ENCODE results near the gene EIF1AX. TPM values are rescaled to one million over a fixed set of nuclear protein-coding genes. Genes with fewer than 3 reads are reported as not detected.

Gene EIF1AX, protein sequence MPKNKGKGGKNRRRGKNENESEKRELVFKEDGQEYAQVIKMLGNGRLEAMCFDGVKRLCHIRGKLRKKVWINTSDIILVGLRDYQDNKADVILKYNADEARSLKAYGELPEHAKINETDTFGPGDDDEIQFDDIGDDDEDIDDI
- total RNA-seq (10 to 100 TPM; 38.8 to 75.7 (median 57.6) TPM), polyA plus RNA-seq (10 to 100 TPM; 34.0 to 48.6 (median 37.2) TPM)

GRCh38 chrX:20141281-20142220 lies at the start of gene EIF1AX:
Gene EIF1AX (minus strand): TSS chrX:20141838. CDS start chrX:20141640, 198 bp downstream.
- peak; percentile 96 to 99 (median 98) for TF ChIP-seq POLR2AphosphoS5 (IDR thresholded peaks at IDR 0.05)
- TF ChIP-seq EP300 (IDR thresholded peaks at IDR 0.05): peak in 1 of 4 donors; percentile 24
- TF ChIP-seq, protein P1, sequence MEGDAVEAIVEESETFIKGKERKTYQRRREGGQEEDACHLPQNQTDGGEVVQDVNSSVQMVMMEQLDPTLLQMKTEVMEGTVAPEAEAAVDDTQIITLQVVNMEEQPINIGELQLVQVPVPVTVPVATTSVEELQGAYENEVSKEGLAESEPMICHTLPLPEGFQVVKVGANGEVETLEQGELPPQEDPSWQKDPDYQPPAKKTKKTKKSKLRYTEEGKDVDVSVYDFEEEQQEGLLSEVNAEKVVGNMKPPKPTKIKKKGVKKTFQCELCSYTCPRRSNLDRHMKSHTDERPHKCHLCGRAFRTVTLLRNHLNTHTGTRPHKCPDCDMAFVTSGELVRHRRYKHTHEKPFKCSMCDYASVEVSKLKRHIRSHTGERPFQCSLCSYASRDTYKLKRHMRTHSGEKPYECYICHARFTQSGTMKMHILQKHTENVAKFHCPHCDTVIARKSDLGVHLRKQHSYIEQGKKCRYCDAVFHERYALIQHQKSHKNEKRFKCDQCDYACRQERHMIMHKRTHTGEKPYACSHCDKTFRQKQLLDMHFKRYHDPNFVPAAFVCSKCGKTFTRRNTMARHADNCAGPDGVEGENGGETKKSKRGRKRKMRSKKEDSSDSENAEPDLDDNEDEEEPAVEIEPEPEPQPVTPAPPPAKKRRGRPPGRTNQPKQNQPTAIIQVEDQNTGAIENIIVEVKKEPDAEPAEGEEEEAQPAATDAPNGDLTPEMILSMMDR (IDR thresholded peaks at IDR 0.05): no peak
- peak; percentile 81 to 91 for TF ChIP-seq POLR2A (IDR thresholded peaks at IDR 0.05)
- 3 to 4% methylated on average over 81 to 82 of the region's 82 CpGs for WGBS, 2 donors
- Histone ChIP-seq H3K27ac (peak within 1 kb of the TSS; percentile 90 to 94 (median 92)), H3K27me3 (no peaks in the 10 kb centered on the region), H3K9me3 (no peaks in the 10 kb centered on the region), H3K36me3 (peaks cover 0 to 9% (median 2%) of the 10 kb centered on the region in 4 donors), H3K4me1 (peaks cover 0 to 35% (median 9%) of the 10 kb centered on the region in 4 donors), H3K4me3 (peak within 1 kb of the TSS; percentile 69 to 81 (median 76))
- intact Hi-C loops (cut with DNase I): loop anchor here (5.0 kb wide), 1 partner anchor 126 kb away; the partner anchor contains the start of gene RPS6KA3
- DNase-seq: peak; percentile 100

GRCh38 chrX:20189171-20189570 lies 47.5 kb upstream of the EIF1AX start:
- no peak for DNase-seq
- no peaks in the 10 kb centered on the region for H3K9me3 ChIP-seq
- no peaks in the 10 kb centered on the region for H3K27me3 ChIP-seq
- intact Hi-C loops (cut with DNase I): no loop called here
- H3K27ac ChIP-seq: no peak overlapping the region
- no peaks in the 10 kb centered on the region for H3K4me1 ChIP-seq
- H3K36me3 ChIP-seq: peaks cover 0 to 22% (median 0%) of the 10 kb centered on the region in 4 donors
- TF ChIP-seq, protein P1 (IDR thresholded peaks at IDR 0.05): no peak
- no peak for TF ChIP-seq POLR2A (IDR thresholded peaks at IDR 0.05)
- TF ChIP-seq POLR2AphosphoS5 (IDR thresholded peaks at IDR 0.05): no peak
- TF ChIP-seq EP300 (IDR thresholded peaks at IDR 0.05): no peak
- H3K4me3 ChIP-seq: no peak overlapping the region

DNA sequence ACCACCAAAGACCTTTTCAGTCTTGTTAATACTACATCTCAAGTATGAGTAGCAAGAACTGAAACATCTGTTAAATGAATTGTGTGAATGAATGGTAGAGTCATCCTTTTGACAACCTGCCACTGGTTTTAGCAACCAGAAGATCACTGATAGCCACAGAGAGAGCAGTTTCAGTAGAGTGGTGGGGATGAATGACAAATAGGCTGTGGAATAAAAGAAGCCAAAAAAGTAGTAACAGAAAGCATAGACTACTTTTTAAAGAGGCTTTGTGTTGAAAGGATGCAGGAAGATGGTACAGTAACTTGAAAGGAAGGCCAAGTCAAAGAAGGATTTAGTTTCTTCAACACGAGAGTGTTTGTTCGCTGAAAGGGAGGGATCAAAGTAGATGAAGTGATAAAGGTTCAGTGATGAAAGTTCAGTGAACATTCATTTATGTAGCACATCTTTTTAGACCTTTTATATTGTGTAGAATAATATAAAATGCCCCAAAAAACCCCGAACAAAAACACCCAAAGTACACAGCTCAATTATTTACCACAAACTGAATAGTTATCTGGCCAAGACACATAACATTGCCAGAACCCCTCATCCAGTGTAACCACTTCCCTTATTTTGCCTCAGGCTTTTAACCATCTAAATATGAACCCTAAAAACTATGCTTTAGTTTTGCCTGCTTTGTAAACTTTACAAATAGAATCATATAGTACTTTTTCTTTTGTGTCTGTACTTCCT lies 40.1 kb upstream of the EIF1AX start:
- Histone ChIP-seq H3K4me3 (no peak overlapping the region), H3K9me3 (no peaks in the 10 kb centered on the region), H3K4me1 (no peaks in the 10 kb centered on the region), H3K27me3 (no peaks in the 10 kb centered on the region), H3K36me3 (peaks cover 0 to 25% (median 0%) of the 10 kb centered on the region in 4 donors), H3K27ac (no peak overlapping the region)
- TF ChIP-seq EP300 (IDR thresholded peaks at IDR 0.05): no peak
- no peak for TF ChIP-seq POLR2A (IDR thresholded peaks at IDR 0.05)
- no peak for TF ChIP-seq POLR2AphosphoS5 (IDR thresholded peaks at IDR 0.05)
- TF ChIP-seq, protein P1 (IDR thresholded peaks at IDR 0.05): no peak
- intact Hi-C loops (cut with DNase I): no loop called here
- 66 to 89% methylated on average over 3 of the region's 3 CpGs for WGBS, 2 donors
- no peak for DNase-seq

DNA sequence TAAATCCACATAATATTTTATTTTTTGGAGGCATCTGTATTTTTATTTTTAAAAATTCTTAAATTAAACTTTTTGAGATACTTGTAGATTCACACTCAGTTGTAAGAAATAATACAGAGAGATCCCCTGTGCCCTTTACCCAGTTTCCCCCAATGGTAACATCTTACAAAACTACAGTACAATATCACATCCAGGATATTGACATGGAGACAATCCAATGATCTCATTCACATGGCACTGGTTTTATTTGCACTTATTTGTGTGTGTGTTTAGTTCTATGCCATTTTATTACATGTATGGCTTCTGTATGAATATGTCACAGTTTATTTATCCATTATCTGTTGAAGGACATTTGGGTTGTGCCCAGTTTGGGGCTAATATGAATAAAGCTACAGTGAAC lies 35.5 kb upstream of the EIF1AX start:
- Histone ChIP-seq H3K36me3 (peaks cover 0 to 36% (median 6%) of the 10 kb centered on the region in 4 donors), H3K4me1 (no peaks in the 10 kb centered on the region), H3K9me3 (no peaks in the 10 kb centered on the region), H3K4me3 (no peak overlapping the region), H3K27ac (no peak overlapping the region), H3K27me3 (no peaks in the 10 kb centered on the region)
- no peak for TF ChIP-seq POLR2A (IDR thresholded peaks at IDR 0.05)
- no peak for TF ChIP-seq EP300 (IDR thresholded peaks at IDR 0.05)
- TF ChIP-seq, protein P1 (IDR thresholded peaks at IDR 0.05): no peak
- no peak for TF ChIP-seq POLR2AphosphoS5 (IDR thresholded peaks at IDR 0.05)
- DNase-seq: no peak
- intact Hi-C loops (cut with DNase I): no loop called here

Measured in sigmoid colon (tissue), 7 donors.